Measurements from ENCODE around the gene RBM20.
"Not testable (repeated sequence)": the region's sequence is repeated elsewhere in the genome, so short reads cannot be mapped to it uniquely, and the experiment has no call there.

RBM20 gene

GRCh38 chr10:110679486-110680272 lies 35.5 kb downstream of the RBM20 start:
- no peak for DNase-seq (ENCODE audit: low spot score)

DNA sequence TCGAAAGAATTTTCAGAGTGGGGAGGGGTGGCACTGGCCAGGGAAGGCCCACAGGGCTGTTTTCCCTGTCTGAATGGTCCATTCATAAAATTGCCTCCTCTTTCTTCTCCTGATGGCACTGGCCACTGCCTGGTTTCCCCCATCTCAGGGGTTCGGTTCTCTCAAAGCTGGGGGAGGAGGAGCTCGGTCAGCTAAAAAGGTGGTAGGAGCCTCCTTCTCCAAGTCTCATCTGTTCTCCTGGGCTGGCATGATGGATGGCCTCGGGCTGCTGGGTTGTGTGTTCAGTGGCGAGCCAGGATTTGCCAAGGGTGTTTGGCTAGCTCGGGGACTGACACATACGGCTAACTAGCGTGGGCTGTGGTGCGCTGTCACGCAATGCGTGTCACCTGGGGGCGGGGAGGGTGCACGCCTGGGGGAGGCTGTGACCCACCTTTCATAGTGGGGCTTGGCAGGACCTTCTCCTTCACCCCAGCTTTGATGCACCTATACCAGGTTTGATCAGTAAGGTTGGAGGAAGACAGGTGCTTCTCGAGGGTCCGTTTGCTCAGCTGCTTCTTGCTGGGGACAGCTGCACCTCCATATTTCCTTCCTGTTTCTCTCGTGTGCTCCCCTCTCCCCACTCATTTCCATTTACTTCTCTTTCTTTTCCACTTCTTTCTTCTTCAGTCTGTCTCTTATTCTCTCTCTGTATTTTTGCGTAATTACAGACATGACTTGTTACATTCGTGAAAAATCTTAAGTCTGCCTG lies 36.3 kb downstream of the RBM20 start:
- DNase-seq (ENCODE audit: low spot score) = no peak

DNA sequence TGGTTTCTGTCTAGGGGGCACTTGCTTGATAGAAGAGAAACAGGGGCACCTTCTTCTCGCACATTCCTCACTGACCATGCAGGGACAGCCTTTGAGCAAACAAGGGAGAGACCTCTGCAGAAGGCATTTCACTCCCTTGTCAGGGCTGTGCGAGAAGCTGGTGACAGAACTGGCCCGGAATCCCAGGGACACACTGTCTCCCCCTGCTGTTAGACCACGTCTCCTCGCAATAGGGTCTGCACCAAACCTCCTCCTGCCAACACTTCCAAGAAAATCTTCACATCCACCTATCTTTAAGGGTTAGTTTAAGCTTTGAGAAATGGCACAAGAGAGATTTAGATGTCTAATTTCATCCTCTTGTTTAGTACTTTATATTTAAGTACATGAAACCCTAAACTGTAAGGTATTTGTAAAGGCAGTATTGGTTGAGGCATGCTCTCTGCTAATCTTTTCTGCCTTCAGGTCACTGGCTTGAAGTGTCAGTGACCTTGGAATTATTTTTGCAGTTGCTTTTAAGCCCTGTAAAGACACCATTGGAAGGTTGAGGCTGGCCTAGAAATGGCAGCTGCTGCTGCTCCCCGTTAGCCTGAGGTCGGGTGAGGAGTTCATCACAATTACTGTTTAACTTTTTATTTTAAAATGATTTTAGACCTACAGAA lies 37.0 kb downstream of the RBM20 start:
- DNase-seq (ENCODE audit: low spot score) = peak; percentile 17

DNA sequence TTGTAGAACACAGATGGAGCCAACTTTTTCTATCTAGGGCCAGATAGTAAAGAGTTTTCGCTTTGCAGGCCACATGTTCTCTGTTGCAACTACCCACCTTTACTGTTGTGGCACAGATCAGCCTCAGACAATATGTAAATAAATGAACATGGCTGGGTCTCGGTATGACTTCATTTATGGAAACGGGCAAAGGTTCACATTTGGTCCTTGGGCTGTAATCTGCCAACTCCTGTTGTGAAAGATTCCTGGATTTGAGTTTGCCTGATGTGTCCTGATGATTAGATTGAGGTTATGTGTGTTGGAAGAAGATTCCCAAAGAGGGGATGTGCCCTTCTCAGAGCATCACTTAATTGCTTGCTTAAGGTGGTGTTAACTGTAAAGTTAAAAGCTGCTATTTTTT lies 38.2 kb downstream of the RBM20 start:
- DNase-seq (ENCODE audit: low spot score) = no peak

- DNase-seq (ENCODE audit: low spot score) = no peak
These were observed 40.8 kb downstream of the RBM20 start for GRCh38 chr10:110684800-110685446.

DNA sequence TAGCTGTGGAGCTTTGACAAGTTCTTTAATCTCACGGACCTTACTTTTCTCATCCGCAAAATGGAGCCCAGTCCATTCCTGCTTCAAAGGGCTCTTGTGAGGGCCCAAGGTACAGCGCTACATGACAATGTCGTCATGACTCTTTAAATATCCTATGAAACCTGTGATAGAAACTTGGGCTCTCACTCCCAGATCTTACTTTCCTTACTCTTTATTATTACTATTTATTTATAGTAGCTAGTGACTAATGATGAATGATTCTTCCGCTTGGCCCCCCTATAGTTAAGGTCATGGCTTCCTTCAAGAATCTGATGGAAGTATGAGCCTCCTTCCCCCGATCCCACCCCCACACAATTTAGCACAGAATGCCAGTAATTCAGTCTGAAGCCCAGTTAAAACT lies 41.9 kb downstream of the RBM20 start:
- DNase-seq (ENCODE audit: low spot score) = no peak

DNA sequence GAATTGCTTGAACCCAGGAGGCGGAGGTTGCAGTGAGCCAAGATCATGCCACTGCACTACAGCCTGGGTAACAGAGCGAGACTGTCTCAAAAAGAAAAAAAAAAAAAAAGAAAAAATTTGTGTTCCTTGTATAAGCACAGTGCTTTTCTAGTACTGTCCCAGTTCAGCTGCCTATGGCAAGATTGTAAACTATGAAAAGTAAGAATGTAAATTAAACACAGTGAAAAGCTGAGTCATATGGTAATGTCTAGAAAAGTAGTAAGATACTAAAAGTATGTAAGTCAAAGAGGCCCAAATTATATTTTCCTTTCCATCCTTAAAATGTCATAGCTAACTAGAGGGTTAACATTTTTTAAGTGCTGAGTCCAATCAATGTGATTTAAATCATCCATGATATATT lies 42.8 kb downstream of the RBM20 start:
- no peak for DNase-seq (ENCODE audit: low spot score)

DNA sequence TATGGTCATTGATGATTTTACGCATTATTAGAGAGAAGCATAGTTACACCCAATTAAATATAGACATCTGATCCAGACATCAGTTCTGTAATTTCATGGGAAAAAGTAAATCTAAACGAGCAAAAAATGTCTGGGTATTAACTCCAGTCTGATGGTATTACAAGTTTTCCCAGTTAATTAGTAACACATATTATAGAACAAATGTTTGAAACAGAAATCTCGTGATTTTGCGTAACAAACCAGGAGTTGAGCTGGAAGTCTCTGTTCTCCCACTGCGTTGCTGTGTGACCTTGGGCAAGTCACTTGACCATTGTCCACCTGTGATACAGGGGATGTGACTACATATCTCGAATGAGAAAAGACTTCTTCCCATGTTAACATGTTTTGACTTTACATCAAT lies 43.3 kb downstream of the RBM20 start:
- DNase-seq (ENCODE audit: low spot score) = no peak

DNA sequence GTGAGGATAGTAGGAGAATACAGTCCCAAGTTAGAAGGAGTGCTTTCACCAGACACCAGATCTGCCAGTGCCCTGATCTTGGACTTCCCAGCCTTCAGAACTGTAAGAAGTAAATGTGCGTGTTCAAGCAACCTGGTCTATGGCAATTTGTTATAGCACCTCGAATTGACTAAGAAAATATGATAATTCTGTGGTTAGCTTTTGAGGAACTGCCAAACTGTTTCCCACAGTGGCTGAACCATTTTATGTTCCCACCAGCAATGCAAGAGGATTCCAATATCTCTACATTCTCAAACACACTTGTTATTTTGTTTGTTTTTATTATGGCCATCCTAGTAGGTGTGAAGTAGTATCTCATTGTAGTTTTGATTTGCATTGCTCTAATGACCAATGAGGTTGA lies 47.0 kb downstream of the RBM20 start:
- no peak for DNase-seq (ENCODE audit: low spot score)

DNA sequence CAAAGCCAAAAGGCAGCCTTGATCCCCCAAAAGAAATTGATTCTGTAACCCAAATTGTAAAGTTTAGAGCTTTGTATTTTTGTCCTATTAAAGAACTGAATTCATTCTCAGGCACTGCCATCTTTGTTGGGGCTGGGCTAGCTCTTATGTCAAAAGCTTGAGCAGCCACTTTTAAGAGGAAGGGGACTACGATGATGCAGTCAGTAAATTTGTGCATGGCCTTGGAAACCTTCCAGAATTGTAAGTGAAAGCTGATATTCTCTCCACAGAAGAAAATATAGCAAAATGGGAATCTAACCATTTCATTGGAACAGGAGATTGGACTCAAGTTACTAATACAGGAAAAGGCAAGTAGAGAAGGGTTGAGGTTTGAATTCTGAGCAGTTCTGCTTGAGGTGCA lies 50.1 kb downstream of the RBM20 start:
- no peak for DNase-seq (ENCODE audit: low spot score)

DNA sequence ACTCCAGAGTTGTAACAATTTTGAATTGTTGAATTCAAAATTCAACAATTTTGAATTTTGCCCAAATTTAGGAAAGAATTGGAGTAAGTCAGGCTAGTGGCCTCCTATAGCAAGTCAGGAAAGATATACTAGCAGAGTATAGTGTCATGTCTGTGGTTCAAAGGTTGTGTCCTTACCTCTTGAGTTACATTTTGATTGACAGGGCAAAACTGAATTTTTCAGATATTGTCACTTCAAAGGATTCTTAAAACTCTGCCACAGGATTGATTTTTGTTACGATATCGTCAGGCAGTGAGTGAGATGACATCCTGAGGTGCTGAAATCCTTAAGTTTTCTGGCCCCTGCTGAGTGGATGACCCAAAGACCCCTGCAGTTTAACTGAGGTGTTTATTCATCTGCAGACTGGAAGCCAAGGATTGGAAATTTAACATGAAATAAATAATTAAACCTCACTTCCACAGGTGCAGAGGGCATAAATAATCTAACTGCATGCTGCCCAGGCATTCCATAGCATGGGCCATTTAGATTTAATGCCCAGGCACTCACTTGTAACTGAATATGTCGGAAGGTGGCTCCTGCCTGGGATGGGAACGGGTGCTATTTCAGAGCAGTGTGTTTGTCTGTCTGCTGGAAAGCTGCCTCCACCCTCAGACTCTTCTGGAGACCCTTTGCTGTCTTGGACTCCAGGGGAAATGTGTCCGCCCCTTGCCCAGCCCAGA lies 50.8 kb downstream of the RBM20 start:
- no peak for DNase-seq (ENCODE audit: low spot score)

DNA sequence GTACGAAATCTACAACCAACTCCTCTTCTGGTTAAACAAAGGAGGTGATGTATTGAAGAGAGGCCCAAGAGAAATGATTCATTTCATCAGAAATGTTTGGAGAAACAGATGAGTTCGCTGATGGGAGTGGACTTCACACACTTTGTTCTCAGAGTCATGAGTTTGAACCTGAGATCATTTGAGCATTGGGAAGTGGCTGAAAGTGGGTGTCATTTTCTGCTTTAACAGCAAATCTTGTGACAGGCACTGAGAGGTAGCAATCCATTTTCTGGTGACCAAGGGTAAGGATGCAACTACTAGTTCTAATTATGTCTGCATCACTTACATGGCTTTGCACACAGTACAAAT lies 51.4 kb downstream of the RBM20 start:
- no peak for DNase-seq (ENCODE audit: low spot score)

DNA sequence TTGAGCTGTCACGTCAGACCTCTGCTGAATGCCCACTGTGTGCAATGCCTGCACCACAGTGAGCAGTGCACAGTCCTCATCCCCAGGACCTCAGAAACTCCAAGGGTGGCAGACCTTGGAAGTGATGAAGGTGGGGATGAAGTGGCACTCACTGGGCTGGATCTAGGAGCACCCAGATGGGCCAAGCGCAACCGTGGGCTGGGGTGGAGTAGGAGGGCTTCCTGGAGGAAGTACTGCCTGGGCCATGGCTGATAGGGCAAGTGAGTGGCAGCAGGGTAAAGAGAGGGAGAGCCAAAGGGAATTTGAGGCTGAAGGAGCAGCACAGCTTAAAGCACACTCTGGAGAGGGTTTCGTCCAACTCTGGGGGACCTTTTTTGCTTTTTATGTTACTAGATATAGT lies 52.3 kb downstream of the RBM20 start:
- DNase-seq (ENCODE audit: low spot score) = no peak

GRCh38 chr10:110698340-110698739 lies 54.2 kb downstream of the RBM20 start:
- no peak for DNase-seq (ENCODE audit: low spot score)

DNA sequence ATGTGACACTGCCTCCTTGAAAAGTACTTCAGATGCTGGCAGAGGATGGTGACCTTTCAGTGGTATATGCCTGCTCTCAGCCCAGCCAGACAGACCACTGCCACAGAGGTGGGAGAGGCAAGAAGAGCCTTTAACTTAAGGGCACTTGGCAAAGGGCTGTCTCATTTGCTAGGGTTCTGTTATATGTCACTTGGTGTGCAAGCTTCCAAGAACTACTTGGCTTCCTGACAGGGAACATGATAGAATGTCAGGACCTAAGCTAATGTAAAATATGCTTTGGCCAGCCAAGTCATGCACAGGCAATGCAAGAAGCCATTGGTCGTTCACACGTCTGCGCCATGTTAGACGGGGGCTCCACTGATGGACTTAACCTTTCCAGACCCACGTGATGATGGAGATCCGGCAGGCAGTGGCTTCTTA lies 54.7 kb downstream of the RBM20 start:
- no peak for DNase-seq (ENCODE audit: low spot score)

GRCh38 chr10:110699859-110700468 lies 55.8 kb downstream of the RBM20 start:
- DNase-seq (ENCODE audit: low spot score) = no peak

DNA sequence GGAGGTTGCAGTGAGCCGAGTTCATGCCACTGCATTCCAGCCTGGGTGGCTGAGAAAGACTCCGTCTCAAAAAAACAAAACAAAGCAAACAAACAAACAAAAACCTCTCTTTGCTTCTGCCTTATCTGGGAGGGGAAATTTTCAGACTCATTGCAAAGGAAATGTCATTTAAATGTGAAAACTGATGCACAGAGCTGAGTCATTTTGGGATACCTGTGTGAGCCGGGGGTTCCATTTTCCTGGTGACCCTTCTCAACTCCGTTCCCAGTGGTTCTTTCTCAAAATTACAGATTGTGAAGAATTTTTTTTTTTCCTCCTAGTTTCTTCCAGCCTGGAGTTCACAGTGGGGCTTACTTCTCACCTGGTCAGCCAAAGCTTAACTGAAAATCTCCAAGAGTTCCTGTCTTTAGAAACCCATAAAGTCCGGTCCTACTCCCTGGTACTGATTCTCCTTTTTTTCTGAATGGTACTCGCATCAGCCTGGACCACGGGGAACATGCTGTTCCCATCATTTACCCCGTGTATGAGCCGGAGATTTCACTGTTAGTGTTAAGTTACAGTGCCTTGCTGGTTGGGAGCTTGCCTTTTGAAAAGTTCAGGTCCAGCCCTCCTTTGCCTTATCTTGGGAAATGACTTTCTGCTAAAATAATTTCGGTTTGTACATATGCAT lies 56.9 kb downstream of the RBM20 start:
- DNase-seq (ENCODE audit: low spot score) = no peak

DNA sequence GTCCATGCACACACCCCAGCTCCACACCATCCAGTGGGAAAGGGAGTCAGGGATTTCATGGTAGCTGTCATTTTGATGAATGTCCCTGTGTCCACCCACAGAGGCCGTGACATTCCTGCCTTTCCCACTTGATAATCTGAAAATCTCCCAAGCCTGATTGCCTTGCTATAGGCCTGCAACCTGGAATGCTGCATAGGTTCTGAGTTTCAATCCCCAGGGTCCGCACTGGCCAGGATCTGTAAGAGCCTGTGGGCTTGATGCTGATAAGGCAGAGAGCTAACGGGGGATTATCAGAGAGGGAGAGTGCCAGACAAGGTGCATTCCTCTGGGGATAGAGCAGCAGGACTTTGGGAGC lies 57.5 kb downstream of the RBM20 start:
- DNase-seq (ENCODE audit: low spot score) = no peak

DNA sequence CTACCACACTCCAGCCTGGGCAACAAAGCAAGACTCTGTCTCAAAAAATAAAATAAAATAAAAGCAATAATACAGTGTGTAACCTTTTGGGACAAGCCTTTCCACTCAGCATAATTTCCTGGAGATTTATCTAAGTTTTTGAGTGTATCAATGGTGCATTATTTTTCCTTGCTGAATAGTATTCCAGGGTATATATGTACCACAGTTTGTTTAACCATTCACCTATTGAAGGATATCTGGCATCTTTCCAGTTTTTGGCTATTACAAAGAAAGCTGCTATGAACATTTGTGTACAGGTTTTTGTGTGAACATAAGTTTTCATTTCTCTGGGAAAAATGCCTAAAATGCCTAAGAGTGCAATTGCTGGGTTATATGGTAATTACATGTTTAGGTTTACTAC lies 59.9 kb downstream of the RBM20 start:
- DNase-seq (ENCODE audit: low spot score) = no peak

DNA sequence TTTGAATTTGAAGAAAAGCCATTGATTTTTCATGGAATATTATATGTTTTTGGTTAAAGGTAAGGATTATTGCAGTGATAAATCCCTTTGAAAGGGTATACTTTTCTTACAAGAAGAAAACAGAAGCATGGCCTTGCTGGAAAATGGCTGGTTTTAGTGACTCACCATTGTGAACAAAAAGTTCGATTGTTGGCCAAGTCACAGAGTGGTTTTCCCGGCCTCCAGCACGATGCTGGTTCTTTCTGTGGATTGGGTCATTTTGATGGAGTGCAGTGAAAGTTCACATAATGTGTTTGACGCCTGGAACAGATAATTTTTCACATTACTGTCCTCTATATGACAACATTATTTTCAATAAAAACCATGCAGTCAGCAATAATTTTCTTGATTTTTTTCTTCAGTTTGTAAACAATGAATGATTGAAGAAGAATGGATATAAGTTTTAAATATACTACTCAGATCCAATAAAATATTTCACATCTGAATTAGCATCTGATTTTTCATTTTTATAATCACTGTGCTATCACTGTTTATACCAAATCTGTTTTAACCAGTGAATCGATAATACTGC lies 60.9 kb downstream of the RBM20 start:
- DNase-seq (ENCODE audit: low spot score) = no peak

DNA sequence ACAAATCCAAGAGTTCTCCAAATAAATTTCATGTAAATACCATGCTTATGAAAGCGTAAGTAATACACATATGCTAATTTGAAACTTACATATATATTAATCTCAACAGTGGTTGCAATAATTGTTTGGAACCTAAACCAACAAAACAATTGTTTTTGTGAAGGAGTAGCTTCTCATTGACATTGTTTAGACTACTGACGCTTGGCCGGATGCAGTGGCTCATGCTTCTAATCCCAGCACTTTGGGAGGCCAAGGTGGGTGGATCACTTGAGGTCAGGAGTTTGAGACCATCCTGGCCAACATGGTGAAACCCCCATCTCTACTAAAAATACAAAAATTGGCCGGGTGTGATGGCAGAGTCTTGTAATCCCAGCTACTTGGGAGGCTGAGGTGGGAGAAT lies 61.5 kb downstream of the RBM20 start:
- DNase-seq (ENCODE audit: low spot score) = not testable (repeated sequence)
